Osteoblast (primary cell): ENCODE measurements around the gene ZNF526. TPM values are rescaled to one million over a fixed set of nuclear protein-coding genes. Genes with fewer than 3 reads are reported as not detected.

ENCODE experiments used
- DNase-seq: peaks from one replicate; pipeline ENCODE4 v3.0.0; 2011; ENCODE audit warnings: low spot score, mixed read lengths; ENCODE audit not compliant: insufficient read length; ENCODE audit errors: missing footprints
- H2AFZ ChIP-seq: 2 replicates; pipeline ENCODE4 v1.6.0; 2011; ENCODE audit warnings: mild to moderate bottlenecking, low read length
- H3K27ac ChIP-seq: 2 replicates; pipeline ENCODE4 v1.5.1; 2011; ENCODE audit warnings: mild to moderate bottlenecking, low read depth, low read length, moderate library complexity
- H3K27me3 ChIP-seq: 2 replicates; pipeline ENCODE4 v1.6.0; 2012; ENCODE audit warnings: mild to moderate bottlenecking, control low read depth, inconsistent platforms, low read length, moderate library complexity; ENCODE audit not compliant: insufficient read depth
- H3K36me3 ChIP-seq: 2 replicates; pipeline ENCODE4 v1.5.1; 2011; ENCODE audit warnings: mild to moderate bottlenecking, low read length, control low read depth, moderate library complexity; ENCODE audit not compliant: insufficient read depth
- H3K4me1 ChIP-seq: 2 replicates; pipeline ENCODE4 v1.5.1; 2011; ENCODE audit warnings: mild to moderate bottlenecking, low read length, control low read depth, moderate library complexity; ENCODE audit not compliant: insufficient read depth
- H3K4me2 ChIP-seq: 2 replicates; pipeline ENCODE4 v1.6.0; 2011; ENCODE audit warnings: mild to moderate bottlenecking, low read length; ENCODE audit not compliant: insufficient read depth
- H3K4me3 ChIP-seq: fragments of 200-600 bp; sonication (generic); 3 replicates; pipeline ENCODE4 v1.5.1; 2012; ENCODE audit warnings: mild to moderate bottlenecking, low read length, inconsistent platforms; ENCODE audit not compliant: insufficient read depth
- H3K79me2 ChIP-seq: 2 replicates; pipeline ENCODE4 v1.6.0; 2012; ENCODE audit warnings: mild to moderate bottlenecking, low read length, control low read depth, inconsistent platforms; ENCODE audit not compliant: insufficient read depth
- H3K9me3 ChIP-seq: 2 replicates; pipeline ENCODE4 v1.5.1; 2011; ENCODE audit warnings: low read depth, low read length, control low read depth
- H4K20me1 ChIP-seq: 2 replicates; pipeline ENCODE4 v1.6.0; 2012; ENCODE audit warnings: mild to moderate bottlenecking, low read length, control low read depth; ENCODE audit not compliant: insufficient read depth
- total RNA-seq: library from RNA; depleted of rRNA; stranded (reverse); fragments of >200 nt; gene quantifications from 2 replicates; pipeline ENCODE4 v1.2.3, GENCODE V29; 2012
- TF ChIP-seq, protein P1 (sequence below): IDR thresholded peaks from 2 replicates; pipeline ENCODE4 v1.5.1; 2011; ENCODE audit warnings: mild to moderate bottlenecking, low read depth, low read length, moderate library complexity; ENCODE audit errors: extremely low read depth

The ZNF526 gene
- total RNA-seq, 1 donor: 11.9 TPM

GRCh38 chr19:42225718-42226292 lies 5.7 kb downstream of the ZNF526 start:
- Histone ChIP-seq H3K4me2 (no peak overlapping the region), H3K27ac (no peak overlapping the region), H3K9me3 (no peaks in the 10 kb centered on the region), H3K79me2 (peaks cover 81% of the 10 kb centered on the region), H4K20me1 (peaks cover 40% of the 10 kb centered on the region), H3K36me3 (peaks cover 64% of the 10 kb centered on the region), H3K4me1 (peaks cover 14% of the 10 kb centered on the region), H3K4me3 (no peak overlapping the region), H3K27me3 (no peaks in the 10 kb centered on the region), H2AFZ (no peak overlapping the region)
- peak; percentile 49 for DNase-seq
- TF ChIP-seq, protein P1, sequence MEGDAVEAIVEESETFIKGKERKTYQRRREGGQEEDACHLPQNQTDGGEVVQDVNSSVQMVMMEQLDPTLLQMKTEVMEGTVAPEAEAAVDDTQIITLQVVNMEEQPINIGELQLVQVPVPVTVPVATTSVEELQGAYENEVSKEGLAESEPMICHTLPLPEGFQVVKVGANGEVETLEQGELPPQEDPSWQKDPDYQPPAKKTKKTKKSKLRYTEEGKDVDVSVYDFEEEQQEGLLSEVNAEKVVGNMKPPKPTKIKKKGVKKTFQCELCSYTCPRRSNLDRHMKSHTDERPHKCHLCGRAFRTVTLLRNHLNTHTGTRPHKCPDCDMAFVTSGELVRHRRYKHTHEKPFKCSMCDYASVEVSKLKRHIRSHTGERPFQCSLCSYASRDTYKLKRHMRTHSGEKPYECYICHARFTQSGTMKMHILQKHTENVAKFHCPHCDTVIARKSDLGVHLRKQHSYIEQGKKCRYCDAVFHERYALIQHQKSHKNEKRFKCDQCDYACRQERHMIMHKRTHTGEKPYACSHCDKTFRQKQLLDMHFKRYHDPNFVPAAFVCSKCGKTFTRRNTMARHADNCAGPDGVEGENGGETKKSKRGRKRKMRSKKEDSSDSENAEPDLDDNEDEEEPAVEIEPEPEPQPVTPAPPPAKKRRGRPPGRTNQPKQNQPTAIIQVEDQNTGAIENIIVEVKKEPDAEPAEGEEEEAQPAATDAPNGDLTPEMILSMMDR: no peak

DNA sequence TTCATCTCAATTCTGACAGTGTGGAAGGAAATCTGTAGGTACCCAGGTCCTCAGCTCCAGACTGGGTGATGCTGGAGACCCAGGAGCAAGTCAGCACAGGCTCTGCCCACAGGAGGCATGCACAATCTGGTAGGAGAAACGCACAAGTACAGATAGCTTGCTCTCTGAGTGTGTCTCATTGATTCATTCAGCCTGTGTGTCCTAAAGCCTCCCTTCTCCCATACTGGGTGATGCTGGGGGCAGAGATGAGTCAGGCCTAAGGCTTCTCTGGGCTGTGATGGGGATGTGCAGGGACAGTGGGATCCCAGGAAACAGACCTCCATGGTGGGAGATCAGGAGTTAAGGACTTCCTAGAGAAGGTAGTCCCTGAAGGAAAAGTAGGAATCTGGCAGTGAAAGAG lies 6.8 kb downstream of the ZNF526 start:
- TF ChIP-seq, protein P1: no peak
- H3K36me3 ChIP-seq: peaks cover 71% of the 10 kb centered on the region
- peaks cover 4% of the 10 kb centered on the region for H3K4me1 ChIP-seq
- H3K27me3 ChIP-seq: no peaks in the 10 kb centered on the region
- H3K27ac ChIP-seq: no peak overlapping the region
- no peaks in the 10 kb centered on the region for H3K9me3 ChIP-seq
- peaks cover 71% of the 10 kb centered on the region for H3K79me2 ChIP-seq
- H3K4me3 ChIP-seq: no peak overlapping the region
- peak; percentile 88 for DNase-seq
- H2AFZ ChIP-seq: no peak overlapping the region
- H4K20me1 ChIP-seq: peaks cover 42% of the 10 kb centered on the region
- H3K4me2 ChIP-seq: no peak overlapping the region

DNA sequence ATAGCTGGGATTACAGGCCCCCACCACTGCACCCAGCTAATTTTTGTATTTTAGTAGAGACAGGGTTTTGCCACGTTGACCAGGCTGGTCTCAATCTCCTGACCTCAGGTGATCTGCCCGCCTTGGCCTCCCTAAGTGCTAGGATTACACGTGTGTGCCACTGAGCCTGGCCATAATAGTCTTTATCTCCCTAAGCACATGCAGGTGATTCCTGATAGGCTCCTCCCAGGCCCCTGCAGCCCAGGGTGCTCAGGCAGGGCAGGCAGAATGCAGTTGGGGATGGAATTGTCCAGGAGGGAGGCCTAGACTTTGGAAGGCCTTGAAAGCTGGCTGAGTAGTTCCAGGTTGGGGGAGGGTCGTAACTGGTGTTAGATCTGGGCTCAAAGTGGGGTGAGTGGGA lies 8.5 kb downstream of the ZNF526 start:
- Histone ChIP-seq H3K79me2 (peaks cover 61% of the 10 kb centered on the region), H3K27ac (no peak overlapping the region), H3K27me3 (no peaks in the 10 kb centered on the region), H3K36me3 (peaks cover 81% of the 10 kb centered on the region), H3K4me2 (no peak overlapping the region), H3K9me3 (no peaks in the 10 kb centered on the region), H3K4me1 (peaks cover 4% of the 10 kb centered on the region), H2AFZ (no peak overlapping the region), H4K20me1 (peaks cover 45% of the 10 kb centered on the region), H3K4me3 (no peak overlapping the region)
- TF ChIP-seq, protein P1: no peak
- DNase-seq: peak; percentile 73

- TF ChIP-seq, protein P1: no peak
- Histone ChIP-seq H3K9me3 (no peaks in the 10 kb centered on the region), H4K20me1 (peaks cover 48% of the 10 kb centered on the region), H3K4me1 (peaks cover 4% of the 10 kb centered on the region), H3K27ac (peak overlapping the region; percentile 28), H3K36me3 (peaks cover 83% of the 10 kb centered on the region), H2AFZ (no peak overlapping the region), H3K4me2 (no peak overlapping the region), H3K79me2 (peaks cover 64% of the 10 kb centered on the region), H3K27me3 (no peaks in the 10 kb centered on the region), H3K4me3 (no peak overlapping the region)
- DNase-seq: peak; percentile 57
These were observed 9.3 kb downstream of the ZNF526 start for GRCh38 chr19:42229301-42229854.
